Gastroesophageal sphincter (tissue), 4 donors: ENCODE data around the gene FRMD5. TPM values are rescaled to one million over a fixed set of nuclear protein-coding genes. Genes with fewer than 3 reads are reported as not detected.
A peak's percentile ranks its signal among the peaks of the same experiment; 100 is the strongest.

Experiments
- ATAC-seq: fragments of 150-250 bp; one replicate; pipeline ENCODE4 v1.9.1; 2016; ENCODE audit warnings: mild to moderate bottlenecking, moderate library complexity
- H3K27ac ChIP-seq, 4 donors: fragments of 200-600 bp; sonication (generic) in 3 of 4; 1 replicate in 3 of 4; 2 replicates in 1 of 4; pipeline ENCODE4 v1.5.1; 2016 to 2019
- H3K27me3 ChIP-seq: fragments of 200-600 bp; sonication (generic); one replicate; pipeline ENCODE4 v1.5.1; 2019
- H3K36me3 ChIP-seq, 2 donors: fragments of 200-600 bp; sonication (generic); one replicate each; pipeline ENCODE4 v1.5.1; 2019; ENCODE audit warnings: control low read depth in 1 of 2
- H3K4me1 ChIP-seq, 3 donors: fragments of 200-600 bp; sonication (generic); 1 replicate in 2 of 3; 2 replicates in 1 of 3; pipeline ENCODE4 v1.5.1; 2016 to 2019; ENCODE audit warnings: control low read depth in 2 of 3
- H3K4me3 ChIP-seq, 2 donors: fragments of 200-600 bp; sonication (generic); one replicate each; pipeline ENCODE4 v1.5.1; 2019; ENCODE audit warnings: mild to moderate bottlenecking in 1 of 2, moderate library complexity in 1 of 2
- H3K9me3 ChIP-seq, 3 donors: fragments of 200-600 bp; sonication (generic); one replicate each; pipeline ENCODE4 v1.5.1; 2017 to 2019; ENCODE audit warnings: control low read depth in 2 of 3
- EP300 ChIP-seq: sonication (generic); formaldehyde crosslinking; IDR thresholded peaks from one replicate; pipeline ENCODE4 v1.6.1; 2017; ENCODE audit warnings: antibody characterized with exemption, mild to moderate bottlenecking
- POLR2A ChIP-seq, 2 donors: fragments of 450-650 bp; IDR thresholded peaks; one replicate each; pipeline ENCODE4 v1.6.1; 2017; ENCODE audit warnings: antibody characterized with exemption in 2 of 2, mild to moderate bottlenecking in 2 of 2, moderate library complexity in 1 of 2
- POLR2AphosphoS5 ChIP-seq: sonication (generic); formaldehyde crosslinking; IDR thresholded peaks from one replicate; pipeline ENCODE4 v1.6.1; 2017; ENCODE audit warnings: antibody characterized with exemption
- WGBS, 2 donors: methylation state at CpG; one replicate each; pipeline ENCODE4 v1.1.5; 2018; ENCODE audit warnings: low coverage in 1 of 2; 5-methylcytosine and 5-hydroxymethylcytosine counted together
- total RNA-seq, 4 donors: library from RNA; depleted of rRNA; stranded (reverse); fragments of >200 nt; gene quantifications; one replicate each; pipeline ENCODE4 v1.1.0, GENCODE V29; 2016
- TF ChIP-seq, protein P1 (sequence below), 4 experiments: fragments of 200-600 bp in 2 of 4; fragments of 450-650 bp in 2 of 4; sonication (generic) in 1 of 4; IDR thresholded peaks; one replicate each; pipeline ENCODE4 v1.5.1; 2017 to 2019; ENCODE audit warnings: antibody characterized with exemption in 4 of 4, mild to moderate bottlenecking in 2 of 4, moderate library complexity in 2 of 4

The FRMD5 gene
- total RNA-seq, 4 donors from 2014 or later, result 0.47 to 1.2 (median 0.90) TPM

DNA sequence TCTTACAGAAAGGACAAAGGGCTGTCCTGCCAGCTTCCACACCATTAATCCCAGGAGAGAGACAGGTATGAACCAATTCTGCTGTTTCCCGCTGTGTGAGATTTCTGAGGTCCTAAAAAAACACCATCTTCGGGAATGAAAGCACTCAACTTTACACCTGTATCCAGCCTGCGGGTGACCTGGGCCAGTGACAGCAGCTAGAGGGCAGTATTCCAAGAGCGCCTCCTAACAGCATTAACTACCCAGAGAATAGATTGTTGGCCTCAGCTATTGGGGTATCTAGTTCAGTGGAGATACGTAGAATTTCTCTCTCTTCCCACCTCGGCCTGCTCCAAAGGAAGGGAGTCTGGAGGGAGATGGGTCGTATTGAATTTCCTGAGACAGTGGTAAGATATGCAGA is 313.1 kb downstream of the FRMD5 start:
- WGBS, 2 donors, result 91 to 100% methylated on average over 2 to 6 of the region's 7 CpGs
- H3K4me1 ChIP-seq, result no peaks in the 10 kb centered on the region
- H3K4me3 ChIP-seq, result no peak overlapping the region
- H3K36me3 ChIP-seq, result peaks cover 0 to 5% of the 10 kb centered on the region in 2 donors
- no peak for ATAC-seq
- no peaks in the 10 kb centered on the region for H3K27me3 ChIP-seq
- no peak for TF ChIP-seq POLR2A (IDR thresholded peaks at IDR 0.05)
- TF ChIP-seq, protein P1, sequence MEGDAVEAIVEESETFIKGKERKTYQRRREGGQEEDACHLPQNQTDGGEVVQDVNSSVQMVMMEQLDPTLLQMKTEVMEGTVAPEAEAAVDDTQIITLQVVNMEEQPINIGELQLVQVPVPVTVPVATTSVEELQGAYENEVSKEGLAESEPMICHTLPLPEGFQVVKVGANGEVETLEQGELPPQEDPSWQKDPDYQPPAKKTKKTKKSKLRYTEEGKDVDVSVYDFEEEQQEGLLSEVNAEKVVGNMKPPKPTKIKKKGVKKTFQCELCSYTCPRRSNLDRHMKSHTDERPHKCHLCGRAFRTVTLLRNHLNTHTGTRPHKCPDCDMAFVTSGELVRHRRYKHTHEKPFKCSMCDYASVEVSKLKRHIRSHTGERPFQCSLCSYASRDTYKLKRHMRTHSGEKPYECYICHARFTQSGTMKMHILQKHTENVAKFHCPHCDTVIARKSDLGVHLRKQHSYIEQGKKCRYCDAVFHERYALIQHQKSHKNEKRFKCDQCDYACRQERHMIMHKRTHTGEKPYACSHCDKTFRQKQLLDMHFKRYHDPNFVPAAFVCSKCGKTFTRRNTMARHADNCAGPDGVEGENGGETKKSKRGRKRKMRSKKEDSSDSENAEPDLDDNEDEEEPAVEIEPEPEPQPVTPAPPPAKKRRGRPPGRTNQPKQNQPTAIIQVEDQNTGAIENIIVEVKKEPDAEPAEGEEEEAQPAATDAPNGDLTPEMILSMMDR (IDR thresholded peaks at IDR 0.05), result peak in 1 of 4 experiments; percentile 23
- H3K27ac ChIP-seq, result no peak overlapping the region
- no peaks in the 10 kb centered on the region for H3K9me3 ChIP-seq

DNA sequence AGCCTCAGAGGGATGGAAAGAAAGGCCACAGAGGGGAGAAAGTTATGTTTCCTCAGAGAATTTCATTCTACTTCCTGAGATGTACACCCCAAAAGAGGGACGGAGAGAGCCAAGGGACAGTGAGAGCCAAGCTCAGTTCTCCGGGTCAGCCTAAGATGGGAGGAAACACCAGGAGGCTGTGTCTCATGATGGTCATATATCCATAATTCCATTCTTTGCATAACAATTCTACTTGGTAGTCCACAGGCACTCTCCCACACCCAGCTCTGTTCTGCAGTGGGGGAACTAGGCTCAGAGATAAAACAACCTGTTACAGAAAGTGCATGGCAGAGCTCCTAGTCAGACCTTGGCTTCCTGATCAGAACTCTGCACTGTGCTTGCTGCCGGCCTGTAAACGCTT is 313.8 kb downstream of the FRMD5 start:
- WGBS, 2 donors, result 90 to 95% methylated on average over 4 of the region's 4 CpGs
- Histone ChIP-seq H3K36me3 (peaks cover 0 to 5% of the 10 kb centered on the region in 2 donors), H3K4me1 (no peaks in the 10 kb centered on the region), H3K4me3 (no peak overlapping the region), H3K27ac (no peak overlapping the region), H3K27me3 (no peaks in the 10 kb centered on the region), H3K9me3 (no peaks in the 10 kb centered on the region)
- no peak for ATAC-seq
- no peak for TF ChIP-seq POLR2AphosphoS5
- no peak for TF ChIP-seq POLR2A (IDR thresholded peaks at IDR 0.05)
- TF ChIP-seq, protein P1 (IDR thresholded peaks at IDR 0.05), result no peak
- no peak for TF ChIP-seq EP300

DNA sequence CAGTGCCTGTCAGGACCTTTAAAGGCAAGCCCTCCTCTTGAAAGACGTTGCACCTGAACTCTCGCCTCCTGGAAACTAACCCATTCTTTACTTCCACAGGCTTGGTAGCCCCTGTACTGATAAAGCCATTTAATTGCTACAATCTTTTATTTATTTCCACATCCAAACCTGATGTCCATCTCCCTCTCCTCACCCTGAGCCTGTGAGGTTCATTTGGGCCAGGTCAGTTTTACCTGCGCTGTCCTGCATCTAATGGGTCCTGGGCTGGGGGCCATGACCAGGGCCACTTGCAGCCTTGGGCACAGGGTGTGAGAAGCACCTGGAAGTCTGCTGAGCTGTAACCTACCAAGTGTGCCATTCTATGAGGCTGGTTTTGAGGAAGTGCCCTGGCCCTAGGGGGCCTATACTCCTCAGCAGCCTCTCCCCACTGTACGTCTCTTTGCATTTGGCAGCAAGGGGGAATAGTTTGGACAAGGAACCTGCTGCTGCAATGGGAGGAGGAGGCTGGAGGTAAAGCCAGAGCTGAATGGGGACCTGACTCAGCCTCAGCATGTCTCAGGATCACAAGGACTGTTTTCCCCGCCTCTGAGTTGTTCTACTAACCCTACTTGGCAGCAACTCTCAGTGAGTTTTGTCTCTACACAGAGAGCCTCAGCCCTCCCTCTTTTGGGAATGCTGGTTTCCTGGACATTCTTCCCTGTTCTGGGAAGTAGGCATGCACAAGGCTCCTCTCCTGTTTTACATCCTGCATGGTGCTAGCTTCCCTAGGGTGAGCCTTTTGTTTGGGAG is 314.5 kb downstream of the FRMD5 start:
- no peak for ATAC-seq
- TF ChIP-seq, protein P1 (IDR thresholded peaks at IDR 0.05), result no peak
- TF ChIP-seq EP300, result no peak
- no peak for TF ChIP-seq POLR2AphosphoS5
- no peak for TF ChIP-seq POLR2A (IDR thresholded peaks at IDR 0.05)

DNA sequence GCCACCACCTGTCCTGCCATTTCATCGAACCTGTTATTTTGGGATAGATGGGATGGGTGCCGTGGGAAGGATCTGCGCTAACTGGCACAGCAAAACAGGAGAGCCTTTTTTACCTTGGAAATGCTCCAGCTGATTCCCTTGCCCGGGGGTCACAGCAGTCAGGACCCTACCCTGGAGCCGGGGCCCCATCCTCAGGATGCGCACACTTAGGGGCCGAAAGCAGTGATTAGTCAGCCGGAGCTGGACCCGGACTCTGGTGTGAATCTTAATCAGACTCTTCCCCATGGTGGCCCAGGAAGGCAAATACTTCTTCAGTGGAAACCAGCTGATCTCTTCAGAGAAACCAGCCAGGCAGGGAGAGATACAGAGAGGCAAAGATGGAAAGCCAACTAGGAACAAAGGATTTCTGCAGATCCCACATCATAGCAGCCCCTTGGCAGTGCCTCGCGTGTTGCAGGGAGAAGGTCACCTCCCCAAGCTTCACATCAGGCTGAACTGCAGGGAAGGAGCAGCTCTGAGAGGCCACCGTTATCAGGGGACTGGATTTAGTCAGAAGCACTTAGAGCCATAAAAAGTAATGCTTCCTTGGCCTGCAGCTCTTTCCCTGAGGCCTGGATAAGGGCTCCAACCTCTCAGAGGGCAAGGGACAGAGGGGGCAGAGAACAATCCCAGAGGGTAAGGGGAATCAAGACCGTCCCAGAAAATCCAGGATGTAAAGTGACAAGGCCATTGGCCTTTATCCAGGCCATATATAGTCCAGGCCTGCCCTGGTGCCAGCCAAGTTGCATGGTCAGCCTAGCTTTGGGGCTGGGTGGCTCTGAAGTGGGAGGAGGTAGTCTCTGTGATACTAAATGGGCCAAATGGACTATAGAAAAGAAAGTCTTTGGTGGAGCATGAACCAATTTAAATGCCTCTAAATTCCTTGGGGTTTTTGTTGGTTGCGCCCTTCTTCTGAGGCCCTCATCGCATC is 315.4 kb downstream of the FRMD5 start:
- TF ChIP-seq, protein P1 (IDR thresholded peaks at IDR 0.05), result no peak
- no peak for TF ChIP-seq POLR2A (IDR thresholded peaks at IDR 0.05)
- TF ChIP-seq POLR2AphosphoS5, result no peak
- no peak for TF ChIP-seq EP300
- Histone ChIP-seq H3K36me3 (peaks cover 0 to 5% of the 10 kb centered on the region in 2 donors), H3K27ac (no peak overlapping the region), H3K4me1 (no peaks in the 10 kb centered on the region), H3K4me3 (no peak overlapping the region), H3K9me3 (no peaks in the 10 kb centered on the region), H3K27me3 (no peaks in the 10 kb centered on the region)
- ATAC-seq, result no peak
- WGBS, 2 donors, result 69 to 88% methylated on average over 5 to 9 of the region's 15 CpGs

More for the DNA sequence above, 314.5 kb downstream of the FRMD5 start:
- no peaks in the 10 kb centered on the region for H3K27me3 ChIP-seq
- H3K9me3 ChIP-seq, result no peaks in the 10 kb centered on the region
- no peak overlapping the region for H3K27ac ChIP-seq
- 85 to 100% methylated on average over 2 to 5 of the region's 5 CpGs for WGBS, 2 donors
- H3K4me1 ChIP-seq, result no peaks in the 10 kb centered on the region
- no peak overlapping the region for H3K4me3 ChIP-seq
- H3K36me3 ChIP-seq, result peaks cover 0 to 5% of the 10 kb centered on the region in 2 donors
